Measurements from ENCODE around the gene PRKCD. TPM values are rescaled to one million over a fixed set of nuclear protein-coding genes. Genes with fewer than 3 reads are reported as not detected.

Gene PRKCD
- total and polyA plus RNA-seq, 2 of the 4 experiments (the other 2 are of a cell fraction): 4.3 to 19.0 TPM

- H2BK120ac ChIP-seq (ENCODE audit: low read depth, low read length): no peak overlapping the region
- H3K23ac ChIP-seq (ENCODE audit: low read depth, low read length): no peak overlapping the region
- no peak overlapping the region for H3K56ac ChIP-seq (ENCODE audit: extremely low read depth, insufficient read depth, low read length)
- H4K8ac ChIP-seq (ENCODE audit: low read depth in 2 of 2, low read length in 2 of 2): no peak overlapping the region
- no peak overlapping the region for H3K18ac ChIP-seq (ENCODE audit: low read depth, low read length)
- intact Hi-C loops (cut with micrococcal nuclease): no loop called here
- in situ Hi-C loops (cut with MboI; ENCODE audit: low sequenced_read_pairs): no loop called here
- no peak for ATAC-seq (ENCODE audit: low read depth)
- no peak overlapping the region for H3K9ac ChIP-seq (ENCODE audit: low read depth, low read length)
- peaks cover 5% of the 10 kb centered on the region for H3K4me1 ChIP-seq (ENCODE audit: control insufficient read depth, insufficient read depth, low read length)
- no peak overlapping the region for H3K14ac ChIP-seq (replicated peaks; ENCODE audit: low read depth, low read length)
- no TSS peak for BruUV-seq (replicated peaks)
- no peak overlapping the region; the same call in 1 of the 2 replicates for H2AK5ac ChIP-seq (ENCODE audit: low read depth, low read length)
- no peak overlapping the region for H2AFZ ChIP-seq (replicated peaks; ENCODE audit: low read length, poor library complexity)
- H3K4me3 ChIP-seq (ENCODE audit: insufficient read depth, low read depth, low read length): no peak overlapping the region
- no peak overlapping the region for H2BK5ac ChIP-seq (ENCODE audit: low read depth, low read length, poor library complexity, severe bottlenecking)
- CTCF ChIA-PET: interaction anchor here (0.9 kb wide), 1 partner anchor 14 kb away, joined by 3 read pairs; the partner anchor contains the start of gene PRKCD
- H3K79me1 ChIP-seq (ENCODE audit: low read depth in 1 of 2, low read length in 2 of 2): no peaks in the 10 kb centered on the region
- peaks cover under 1% of the 10 kb centered on the region for H3K9me1 ChIP-seq (ENCODE audit: insufficient read depth, low read length)
- no peaks in the 10 kb centered on the region for H3K9me3 ChIP-seq (ENCODE audit: control insufficient read depth, insufficient read depth, low read length)
- H3K4ac ChIP-seq (ENCODE audit: low read depth, low read length): no peak overlapping the region
- H3K4me2 ChIP-seq (ENCODE audit: low read depth, low read length): no peak overlapping the region
- POLR2A ChIA-PET (ENCODE audit: unreplicated experiment): no interaction called here
- no peaks in the 10 kb centered on the region for H3K36me3 ChIP-seq (ENCODE audit: control insufficient read depth, insufficient read depth, low read length)
- dilution Hi-C loops (cut with HindIII; ENCODE audit: low sequenced_read_pairs, unreplicated experiment): no loop called here
- H3K27me3 ChIP-seq (ENCODE audit: control insufficient read depth, insufficient read depth, low read length): no peaks in the 10 kb centered on the region; the same call in none of the 2 replicates
- no peak overlapping the region for H4K5ac ChIP-seq (ENCODE audit: low read depth, low read length)
- no peak overlapping the region for H2BK20ac ChIP-seq (ENCODE audit: low read depth, low read length)
- H2BK15ac ChIP-seq (ENCODE audit: low read depth, low read length): no peak overlapping the region
- H3K27ac ChIP-seq (ENCODE audit: insufficient read depth, low read length): no peak overlapping the region
- TF ChIP-seq NFE2L2 (IDR thresholded peaks at IDR 0.05; ENCODE audit: low read depth, low read length) (no peak), CHD1 (IDR thresholded peaks at IDR 0.05; ENCODE audit: low read depth, low read length) (no peak), USF2 (IDR thresholded peaks at IDR 0.05; ENCODE audit: low read depth, low read length) (no peak), SMC3 (IDR thresholded peaks at IDR 0.05; ENCODE audit: low read depth, low read length) (no peak), RFX5 (IDR thresholded peaks at IDR 0.05; ENCODE audit: low read depth, low read length) (no peak), RAD21 (IDR thresholded peaks at IDR 0.05; ENCODE audit: low read length) (no peak), CEBPB (IDR thresholded peaks at IDR 0.05; ENCODE audit: low read depth, low read length) (no peak), MXI1 (IDR thresholded peaks at IDR 0.05; ENCODE audit: borderline replicate concordance, low read depth, low read length) (no peak), FOS (IDR thresholded peaks at IDR 0.05; ENCODE audit: low read depth, low read length) (no peak), MAZ (IDR thresholded peaks at IDR 0.05; ENCODE audit: borderline replicate concordance, low read depth, low read length) (no peak), ELK1 (IDR thresholded peaks at IDR 0.05; ENCODE audit: borderline replicate concordance, low read depth, low read length) (no peak), BHLHE40 (IDR thresholded peaks at IDR 0.05; ENCODE audit: low read depth, low read length) (no peak), POLR2A (IDR thresholded peaks at IDR 0.05; ENCODE audit: low read depth, low read length) (no peak), CTCF (conservative IDR thresholded peaks at IDR 0.05; ENCODE audit: low read depth, low read length) (no peak)
- no peaks in the 10 kb centered on the region for H4K20me1 ChIP-seq (ENCODE audit: insufficient read depth, low read length)
- no peak overlapping the region for H2AK9ac ChIP-seq (replicated peaks; ENCODE audit: low read depth, low read length, poor library complexity)
- 100% methylated on average over 1 of the region's 7 CpGs; no CpG with 5 or more reads in 1 of the 2 experiments for WGBS, 2 experiments (ENCODE audit: extremely low coverage in 2 of 2, insufficient read length in 1 of 2)
- no peak overlapping the region for H4K91ac ChIP-seq (ENCODE audit: insufficient read depth, low read depth, low read length)
- no peak for DNase-seq
Observed at GRCh38 chr3:53146319-53146891, 14.6 kb upstream of the PRKCD start.

All from IMR-90 (cell line).